Activated gamma-delta T cell treated with anti-CD3 and anti-CD28 coated beads, Interleukin-2, amount 50 U/mL, for 16 hours (primary cell): ENCODE measurements around the gene MUC16.
"Not testable (repeated sequence)": the region's sequence is repeated elsewhere in the genome, so short reads cannot be mapped to it uniquely, and the experiment has no call there.

Experiments used
- DNase-seq: peaks from one replicate; pipeline ENCODE4 v3.0.0-alpha.2; 2020; ENCODE audit warnings: low read depth

Gene MUC16

GRCh38 chr19:9009935-9010651, at the start of gene MUC16:
Gene MUC16, minus strand, starts transcription at chr19:9010409.
- DNase-seq: no peak

GRCh38 chr19:9058905-9059667, 48.9 kb upstream of the MUC16 start:
- DNase-seq: no peak

- DNase-seq: no peak
These were observed 47.5 kb upstream of the MUC16 start for GRCh38 chr19:9057505-9058258.

GRCh38 chr19:9056131-9056530, 45.9 kb upstream of the MUC16 start:
- DNase-seq: not testable (repeated sequence)

- DNase-seq: no peak
These were observed 44.6 kb upstream of the MUC16 start for GRCh38 chr19:9054765-9055164.

GRCh38 chr19:9054207-9054606, 44.0 kb upstream of the MUC16 start:
- no peak for DNase-seq

- DNase-seq: not testable (repeated sequence)
These were observed 43.5 kb upstream of the MUC16 start for GRCh38 chr19:9053674-9054073.

- no peak for DNase-seq
These were observed 42.7 kb upstream of the MUC16 start for GRCh38 chr19:9052894-9053293.

GRCh38 chr19:9046694-9047093, 36.5 kb upstream of the MUC16 start:
- no peak for DNase-seq

GRCh38 chr19:9044449-9044848, 34.2 kb upstream of the MUC16 start:
- no peak for DNase-seq

GRCh38 chr19:9043524-9043923, 33.3 kb upstream of the MUC16 start:
- DNase-seq: no peak

GRCh38 chr19:9041023-9041422, 30.8 kb upstream of the MUC16 start:
- DNase-seq: no peak

- no peak for DNase-seq
These were observed 29.9 kb upstream of the MUC16 start for GRCh38 chr19:9040131-9040530.

- no peak for DNase-seq
These were observed 29.5 kb upstream of the MUC16 start for GRCh38 chr19:9039728-9040127.

GRCh38 chr19:9037400-9038062, 27.3 kb upstream of the MUC16 start:
- no peak for DNase-seq

GRCh38 chr19:9032136-9032631, 22.0 kb upstream of the MUC16 start:
- no peak for DNase-seq

- no peak for DNase-seq
These were observed 8.1 kb upstream of the MUC16 start for GRCh38 chr19:9018163-9018875.

GRCh38 chr19:9014803-9015202, 4.6 kb upstream of the MUC16 start:
- DNase-seq: no peak

GRCh38 chr19:9013988-9014387, 3.8 kb upstream of the MUC16 start:
- no peak for DNase-seq

GRCh38 chr19:9011875-9012274, 1.7 kb upstream of the MUC16 start:
- DNase-seq: no peak

GRCh38 chr19:9010693-9011092, 484 bp upstream of the MUC16 start:
- DNase-seq: no peak
